ENCODE measurements around the gene CLOCK.

DNA sequence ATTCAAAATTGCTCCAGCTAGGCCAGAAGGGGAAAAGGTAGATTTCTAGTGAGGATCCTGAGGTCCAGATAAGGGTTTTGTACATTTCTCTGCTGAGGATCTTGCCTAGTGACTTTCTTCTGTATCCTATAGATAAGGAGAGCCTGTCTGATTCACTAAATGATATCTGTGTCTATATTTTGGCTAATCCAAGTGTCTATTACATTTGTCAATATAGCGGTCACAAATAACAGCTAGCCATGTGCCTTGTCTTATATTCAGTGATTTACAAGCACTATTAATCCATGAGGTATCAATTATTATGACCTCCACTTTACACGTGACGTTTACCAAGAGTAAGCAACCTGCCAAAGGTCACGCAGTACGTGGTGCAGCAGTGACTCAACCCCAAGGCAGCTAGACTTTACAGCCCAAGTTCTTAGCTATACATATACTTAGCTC, 109.3 kb downstream of the CLOCK start:
- TF ChIP-seq POLR2A (IDR thresholded peaks at IDR 0.05) (no peak), CTCF (IDR thresholded peaks at IDR 0.05) (no peak), POLR2AphosphoS5 (IDR thresholded peaks at IDR 0.05) (no peak)

Data from prostate gland (tissue), 2 donors.